GM23338 (cell line): ENCODE results near the gene GNAI3.

Source experiments
- CREB1 ChIP-seq: fragments of 250-450 bp; sonication (Bioruptor Pico); IDR thresholded peaks from 2 replicates; pipeline ENCODE4 v1.5.0; 2020; ENCODE audit warnings: low read depth, mild to moderate bottlenecking, moderate library complexity
- CTCF ChIP-seq, 2 experiments: fragments of 200-600 bp in 1 of 2; sonication (generic) in 1 of 2; conservative IDR thresholded peaks; 2 replicates each; pipeline versions ENCODE4 v1.5.1 to v1.6.1; 2016 to 2017; ENCODE audit warnings: antibody characterized with exemption in 2 of 2, low read depth in 2 of 2, mild to moderate bottlenecking in 2 of 2, moderate library complexity in 1 of 2
- ETS1 ChIP-seq: IDR thresholded peaks from 2 replicates; pipeline ENCODE4 v1.6.1; 2016; ENCODE audit warnings: antibody characterized with exemption
- EZH2 ChIP-seq: fragments of 200-600 bp; sonication (generic); IDR thresholded peaks from one replicate; pipeline ENCODE4 v1.8.0; 2017; ENCODE audit warnings: antibody characterized with exemption, mild to moderate bottlenecking, low read depth; ENCODE audit not compliant: unreplicated experiment
- EZH2phosphoT487 ChIP-seq: fragments of 200-600 bp; sonication (generic); IDR thresholded peaks from one replicate; pipeline ENCODE4 v1.8.1; 2018; ENCODE audit warnings: antibody characterized with exemption; ENCODE audit not compliant: unreplicated experiment
- POLR2AphosphoS5 ChIP-seq: IDR thresholded peaks from 2 replicates; pipeline ENCODE4 v1.6.1; 2016; ENCODE audit warnings: antibody characterized with exemption, low read depth
- REST ChIP-seq: IDR thresholded peaks from one replicate; pipeline ENCODE4 v1.6.1; 2018; ENCODE audit warnings: antibody characterized with exemption; ENCODE audit not compliant: unreplicated experiment

- TF ChIP-seq POLR2AphosphoS5: no peak
- TF ChIP-seq EZH2: no peak
- peak; percentile 86 to 94 for TF ChIP-seq CTCF (conservative IDR thresholded peaks at IDR 0.05; ENCODE audit: low read depth in 2 of 2)
- no peak for TF ChIP-seq EZH2phosphoT487
- no peak for TF ChIP-seq REST
- no peak for TF ChIP-seq CREB1 (CRISPR knock-in tag)
- no peak for TF ChIP-seq ETS1
Measured at GRCh38 chr1:109640285-109640865, 92.0 kb downstream of the GNAI3 start.
